ENCODE measurements around the gene EVX2.

EVX2 gene

GRCh38 chr2:176081837-176082524, 1.8 kb downstream of the EVX2 start:
- no peak for DNase-seq

- no peak for DNase-seq
Measured at GRCh38 chr2:176081376-176081836, 2.4 kb downstream of the EVX2 start.

GRCh38 chr2:176080540-176081375, 3.0 kb downstream of the EVX2 start:
- no peak for DNase-seq

- no peak for DNase-seq
Measured at GRCh38 chr2:176079831-176080539, 3.8 kb downstream of the EVX2 start.

- no peak for DNase-seq
Measured at GRCh38 chr2:176079285-176079830, 4.4 kb downstream of the EVX2 start.

- no peak for DNase-seq
Measured at GRCh38 chr2:176078541-176079284, 5.0 kb downstream of the EVX2 start.

GRCh38 chr2:176076796-176077195, 7.0 kb downstream of the EVX2 start:
- no peak for DNase-seq

- no peak for DNase-seq
Measured at GRCh38 chr2:176076063-176076462, 7.7 kb downstream of the EVX2 start.

- DNase-seq: no peak
Measured at GRCh38 chr2:176075481-176075880, 8.3 kb downstream of the EVX2 start.

GRCh38 chr2:176074919-176075425, 8.8 kb downstream of the EVX2 start:
- no peak for DNase-seq

GRCh38 chr2:176072951-176073904, 10.5 kb downstream of the EVX2 start:
- DNase-seq: no peak

GRCh38 chr2:176072292-176072669, 11.5 kb downstream of the EVX2 start:
- no peak for DNase-seq

- no peak for DNase-seq
Measured at GRCh38 chr2:176071330-176072291, 12.2 kb downstream of the EVX2 start.

GRCh38 chr2:176068419-176068832, 15.3 kb downstream of the EVX2 start:
- no peak for DNase-seq

- no peak for DNase-seq
Measured at GRCh38 chr2:176067589-176068418, 16.0 kb downstream of the EVX2 start.

GRCh38 chr2:176066645-176067588, 16.8 kb downstream of the EVX2 start:
- DNase-seq: no peak

GRCh38 chr2:176063958-176064357, 19.8 kb downstream of the EVX2 start:
- no peak for DNase-seq

GRCh38 chr2:176056406-176056805, 27.4 kb downstream of the EVX2 start:
- no peak for DNase-seq
